ENCODE results near the gene TMEM45A.

- TF ChIP-seq CTCF (conservative IDR thresholded peaks at IDR 0.05; ENCODE audit: low read length) (0 out of 2 replicates have a peak, but pooled peaks have one; percentile 10), EZH2phosphoT487 (IDR thresholded peaks at IDR 0.05; ENCODE audit: borderline replicate concordance, low read depth, low read length) (no peak)
Observed at GRCh38 chr3:100577382-100578008, 85.1 kb downstream of the TMEM45A start.

All from OCI-LY7 (cell line).